Activated CD4-positive, CD25-positive, alpha-beta regulatory T cell treated with anti-CD3 and anti-CD28 coated beads, Interleukin-2, amount 50 U/mL, for 72 hours (primary cell): ENCODE results near the gene TPX2.
"Not testable (repeated sequence)": the region's sequence is repeated elsewhere in the genome, so short reads cannot be mapped to it uniquely, and the experiment has no call there.

ENCODE experiments used
- DNase-seq: peaks from one replicate; pipeline ENCODE4 v3.0.0; 2021

Gene TPX2

DNA sequence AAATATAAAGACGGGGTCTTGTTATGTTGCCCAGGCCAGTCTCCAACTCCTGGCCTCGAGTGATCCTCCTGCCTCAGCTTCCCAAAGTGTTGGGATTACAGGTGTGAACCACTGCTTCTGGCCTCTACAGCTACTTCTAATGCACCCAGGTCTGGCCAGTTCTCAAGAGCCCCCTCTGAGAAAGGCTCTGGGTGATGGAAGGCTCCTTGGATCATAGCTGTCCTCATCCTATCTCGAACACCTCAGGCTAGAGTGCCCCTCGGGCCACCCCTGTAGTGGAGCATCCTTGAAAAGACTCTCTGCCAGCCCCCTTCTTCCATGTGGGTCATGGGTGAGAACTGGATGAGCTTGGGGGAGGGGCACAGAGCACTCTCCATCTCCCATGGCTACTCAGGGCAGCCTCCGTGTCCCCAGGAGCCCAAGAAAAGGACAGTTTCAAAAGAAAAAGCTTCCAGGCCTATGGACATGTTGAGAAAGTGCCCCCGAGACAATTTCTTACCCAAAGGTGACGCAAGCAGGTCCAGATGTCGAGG, 79.4 kb downstream of the TPX2 start:
- DNase-seq, result no peak

DNA sequence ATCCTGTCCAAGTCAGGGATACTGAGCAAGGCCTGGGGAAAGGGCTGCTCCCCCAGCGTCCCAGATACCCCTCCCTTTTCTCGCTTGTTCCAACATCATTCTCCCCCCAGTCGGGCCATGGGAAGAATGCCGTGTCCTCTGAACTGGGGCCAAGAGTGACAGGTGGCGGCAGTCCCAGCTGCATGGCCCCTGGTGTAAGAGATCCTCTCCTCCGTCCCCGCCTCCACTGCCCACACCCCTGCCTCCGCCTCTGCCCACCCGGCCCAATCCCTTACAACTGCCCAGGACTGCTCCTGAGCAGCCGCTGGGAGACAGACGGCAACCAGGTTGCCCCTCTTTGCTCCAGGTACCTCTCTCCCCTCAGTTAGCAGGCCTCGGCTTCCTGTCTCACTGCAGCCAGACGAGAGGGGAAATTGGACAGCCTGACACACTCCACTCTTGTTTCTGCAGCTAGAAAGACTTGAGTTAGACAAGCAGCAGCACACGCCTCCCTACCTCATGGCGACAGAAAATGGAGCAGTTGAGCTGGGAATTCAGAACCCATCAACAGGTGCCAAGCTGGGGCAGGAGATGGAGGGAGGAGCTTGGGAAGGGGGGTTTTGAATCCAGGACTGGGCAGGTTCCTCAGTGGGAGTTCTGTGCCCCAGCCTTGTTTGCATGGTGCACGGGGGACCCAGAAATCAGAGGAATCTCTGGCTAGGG, 80.1 kb downstream of the TPX2 start, which contains the start of gene MYLK2:
Gene MYLK2, plus strand, starts transcription at position 274 of the 702 bp plus-strand sequence. Its CDS starts 225 bp downstream, at position 499.
- DNase-seq, result no peak

DNA sequence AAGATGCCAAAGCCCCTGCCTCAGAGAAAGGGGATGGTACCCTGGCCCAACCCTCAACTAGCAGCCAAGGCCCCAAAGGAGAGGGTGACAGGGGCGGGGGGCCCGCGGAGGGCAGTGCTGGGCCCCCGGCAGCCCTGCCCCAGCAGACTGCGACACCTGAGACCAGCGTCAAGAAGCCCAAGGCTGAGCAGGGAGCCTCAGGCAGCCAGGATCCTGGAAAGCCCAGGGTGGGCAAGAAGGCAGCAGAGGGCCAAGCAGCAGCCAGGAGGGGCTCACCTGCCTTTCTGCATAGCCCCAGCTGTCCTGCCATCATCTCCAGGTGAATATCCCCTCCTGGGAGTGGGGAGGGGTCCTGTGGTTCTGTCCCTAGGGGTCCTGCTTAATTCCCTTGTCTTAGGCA, 81.1 kb downstream of the TPX2 start:
- DNase-seq, result no peak

DNA sequence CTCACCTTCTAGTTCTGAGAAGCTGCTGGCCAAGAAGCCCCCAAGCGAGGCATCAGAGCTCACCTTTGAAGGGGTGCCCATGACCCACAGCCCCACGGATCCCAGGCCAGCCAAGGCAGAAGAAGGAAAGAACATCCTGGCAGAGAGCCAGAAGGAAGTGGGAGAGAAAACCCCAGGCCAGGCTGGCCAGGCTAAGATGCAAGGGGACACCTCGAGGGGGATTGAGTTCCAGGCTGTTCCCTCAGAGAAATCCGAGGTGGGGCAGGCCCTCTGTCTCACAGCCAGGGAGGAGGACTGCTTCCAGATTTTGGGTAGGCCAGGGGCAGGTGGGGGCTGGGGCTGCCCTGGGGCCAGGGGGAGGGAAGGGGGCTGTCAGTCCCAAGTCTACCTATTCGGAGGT, 82.3 kb downstream of the TPX2 start:
- DNase-seq, result no peak

DNA sequence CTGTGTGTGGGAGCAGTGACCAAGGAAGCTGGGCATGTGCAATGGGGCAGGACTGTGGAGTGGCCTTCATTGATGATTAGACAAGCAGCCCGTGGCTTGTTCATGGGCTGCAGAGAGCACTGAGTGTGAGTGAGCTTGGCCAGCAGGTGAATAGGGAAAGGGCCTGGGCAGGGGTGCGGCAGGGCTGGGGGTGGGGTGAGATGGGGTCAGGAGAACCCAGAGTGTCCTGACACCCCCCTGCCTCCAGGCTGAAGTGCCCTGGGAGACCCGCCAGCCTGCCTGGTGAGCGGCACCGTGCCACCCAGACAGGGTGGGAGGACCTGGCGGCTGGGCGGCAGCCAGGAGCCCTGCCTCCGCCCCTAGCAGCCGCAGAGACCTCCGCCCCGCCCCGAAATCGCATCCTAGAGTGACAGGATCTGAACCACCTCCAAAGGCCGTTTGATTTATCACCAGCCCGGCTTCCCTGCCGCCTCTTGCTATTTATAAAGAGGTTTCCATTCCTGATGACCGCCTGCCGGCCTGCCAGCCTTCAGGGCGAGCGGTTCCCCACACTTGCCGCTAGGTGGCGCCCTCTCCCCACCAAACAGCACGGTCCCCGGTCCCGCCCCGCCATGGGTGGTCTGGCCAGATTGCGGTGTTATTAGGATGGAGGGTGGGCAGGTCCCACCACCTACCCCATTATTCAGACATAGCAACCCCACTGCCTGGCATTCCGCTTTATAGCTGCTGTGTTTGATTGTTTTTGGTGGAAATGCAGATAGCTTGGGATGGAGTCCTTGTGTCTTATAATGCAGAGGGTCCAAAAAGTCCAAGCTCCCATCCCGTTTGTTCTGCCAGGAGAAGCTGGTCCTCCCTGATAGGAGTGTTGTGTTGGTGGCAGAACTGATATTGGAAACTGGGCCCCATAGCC, 83.6 kb downstream of the TPX2 start:
- DNase-seq, result peak; percentile 82

DNA sequence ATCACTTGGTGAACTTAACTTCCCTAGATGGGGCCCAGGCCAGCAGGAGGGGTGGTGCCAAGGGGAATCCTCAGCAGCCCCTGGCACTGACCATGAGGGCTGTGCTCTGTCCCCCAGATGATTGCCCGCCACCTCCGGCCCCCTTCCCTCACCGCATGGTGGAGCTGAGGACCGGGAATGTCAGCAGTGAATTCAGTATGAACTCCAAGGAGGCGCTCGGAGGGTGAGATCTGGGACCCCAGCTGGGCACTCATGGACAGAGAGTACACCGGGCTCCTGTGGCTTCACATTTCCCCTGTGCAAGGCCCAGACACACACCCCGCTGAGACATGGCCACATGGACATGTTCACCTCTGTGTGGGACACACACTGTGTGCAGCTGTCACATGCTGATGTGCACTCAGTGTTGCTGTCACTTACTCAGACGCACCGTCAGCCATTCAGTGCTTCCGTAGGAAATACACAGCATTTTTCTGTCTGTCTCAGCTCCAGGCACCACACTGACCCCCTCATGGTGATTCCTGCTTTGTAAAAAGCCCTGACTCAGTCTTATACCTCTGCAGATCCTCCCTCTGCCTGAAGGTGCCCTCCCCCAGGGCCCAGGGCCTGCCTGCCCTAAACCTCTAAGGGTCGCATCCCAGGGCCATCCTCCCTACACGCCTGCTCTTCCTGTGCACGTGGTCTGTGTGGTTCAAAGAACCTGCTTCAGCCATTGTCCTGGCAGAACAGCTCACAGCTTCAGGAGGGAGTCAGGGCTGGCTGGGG, 84.5 kb downstream of the TPX2 start:
- DNase-seq, result no peak

DNA sequence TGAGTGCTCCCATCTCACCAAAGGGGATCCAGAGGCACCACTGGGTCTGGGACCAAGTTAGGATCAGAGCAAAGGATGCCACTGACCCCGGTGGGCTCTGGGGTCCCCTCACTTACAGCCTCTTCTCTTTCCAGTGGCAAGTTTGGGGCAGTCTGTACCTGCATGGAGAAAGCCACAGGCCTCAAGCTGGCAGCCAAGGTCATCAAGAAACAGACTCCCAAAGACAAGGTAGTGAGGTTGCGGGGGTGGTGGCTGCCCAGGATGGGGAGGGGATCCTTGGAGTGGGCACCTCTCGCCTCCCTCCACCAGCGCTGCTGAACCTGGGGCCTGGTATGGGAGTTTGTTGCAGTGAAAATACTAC, 85.0 kb downstream of the TPX2 start:
- DNase-seq, result no peak

DNA sequence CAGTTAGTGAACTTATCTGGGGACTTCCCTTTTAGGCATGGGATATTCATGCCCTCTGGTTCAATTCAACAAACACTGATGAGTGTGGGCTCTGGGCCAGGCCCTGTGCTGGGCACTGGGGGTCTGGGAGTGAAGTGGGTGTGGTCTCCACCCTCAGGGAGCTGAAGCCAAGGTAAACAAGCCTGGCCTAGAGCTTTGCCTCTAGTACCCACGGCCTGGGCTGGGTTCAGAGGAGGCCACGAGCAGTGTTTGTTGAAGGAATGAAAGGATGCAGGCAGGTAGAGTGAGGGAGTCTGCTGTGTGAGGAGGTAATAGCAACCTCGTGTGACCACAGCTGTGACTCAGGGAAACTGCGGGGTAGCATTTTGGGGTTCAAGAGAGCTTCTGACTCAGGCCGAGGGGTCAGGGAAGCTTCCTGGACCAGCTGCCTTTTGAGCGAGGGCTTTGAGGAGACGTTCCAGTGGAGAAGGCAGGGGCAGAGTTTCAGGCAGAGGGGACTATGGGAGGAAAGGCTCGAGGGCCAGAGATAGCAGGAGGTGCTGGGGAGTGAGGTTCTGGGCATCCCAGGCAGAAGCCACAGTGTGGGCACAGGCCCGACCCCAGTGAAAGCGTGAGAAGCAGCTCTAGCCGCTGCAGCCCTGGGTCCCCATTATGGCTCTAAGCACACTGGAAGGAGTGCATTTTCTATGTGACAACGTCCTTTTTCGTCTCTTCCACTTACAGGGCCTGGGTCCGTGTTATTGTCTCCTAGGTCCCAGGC, 85.6 kb downstream of the TPX2 start:
- no peak for DNase-seq

DNA sequence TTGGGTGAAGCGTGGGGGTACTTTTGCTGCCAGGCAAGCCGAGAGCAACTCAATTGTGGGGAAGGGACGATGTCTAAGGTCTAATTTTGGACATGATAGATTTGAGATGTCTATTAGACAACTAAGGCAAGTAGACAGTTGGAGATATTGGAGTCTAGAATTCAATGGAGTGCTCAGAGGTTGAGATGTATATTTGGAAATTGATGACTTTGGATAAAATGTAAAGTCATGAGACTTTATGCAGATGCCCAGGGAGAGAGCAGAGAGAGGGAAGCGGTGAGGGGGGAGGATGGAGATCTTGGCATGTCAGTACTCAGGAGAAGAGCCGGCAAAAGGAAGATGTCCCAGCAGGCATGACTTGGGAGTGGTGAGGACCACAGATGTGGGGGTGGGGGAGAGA, 87.0 kb downstream of the TPX2 start:
- no peak for DNase-seq

DNA sequence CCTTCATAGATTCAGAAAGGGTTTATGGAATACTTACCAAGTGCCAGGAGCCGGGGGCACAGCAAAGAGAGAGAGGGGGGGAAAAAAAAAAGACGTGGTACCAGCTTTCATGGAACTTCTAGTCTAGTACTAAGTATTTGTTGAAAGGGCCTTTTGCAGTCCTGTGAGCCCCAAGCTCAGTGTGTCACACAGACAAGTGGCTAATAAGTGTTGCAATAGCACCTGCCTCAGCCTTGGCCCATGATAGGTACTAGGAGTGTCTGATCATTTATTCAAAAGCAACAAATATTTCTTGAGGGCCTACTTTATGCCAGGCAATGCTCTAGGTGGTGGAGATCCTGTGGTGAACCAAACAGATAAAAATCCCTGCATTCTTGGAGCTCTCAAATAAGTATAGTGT, 88.0 kb downstream of the TPX2 start:
- no peak for DNase-seq

DNA sequence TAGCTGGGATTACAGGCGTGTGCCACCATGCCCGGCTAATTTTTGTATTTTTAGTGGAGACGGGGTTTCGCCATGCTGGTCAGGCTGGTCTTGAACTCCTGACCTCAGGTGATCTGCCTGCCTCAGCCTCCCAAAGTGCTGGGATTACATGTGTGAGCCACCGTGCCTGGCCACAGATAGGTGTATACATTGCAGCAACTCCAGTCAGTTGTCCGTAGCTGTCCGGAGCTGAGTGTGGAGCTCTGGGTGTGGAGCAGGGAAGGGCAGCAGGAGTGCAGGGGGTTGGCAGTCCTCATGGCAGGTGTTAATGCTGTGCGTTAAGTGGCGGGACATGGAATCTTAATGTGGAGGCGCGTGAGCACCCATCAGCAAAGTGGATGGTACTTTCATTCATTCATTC, 88.9 kb downstream of the TPX2 start:
- DNase-seq, result not testable (repeated sequence)

DNA sequence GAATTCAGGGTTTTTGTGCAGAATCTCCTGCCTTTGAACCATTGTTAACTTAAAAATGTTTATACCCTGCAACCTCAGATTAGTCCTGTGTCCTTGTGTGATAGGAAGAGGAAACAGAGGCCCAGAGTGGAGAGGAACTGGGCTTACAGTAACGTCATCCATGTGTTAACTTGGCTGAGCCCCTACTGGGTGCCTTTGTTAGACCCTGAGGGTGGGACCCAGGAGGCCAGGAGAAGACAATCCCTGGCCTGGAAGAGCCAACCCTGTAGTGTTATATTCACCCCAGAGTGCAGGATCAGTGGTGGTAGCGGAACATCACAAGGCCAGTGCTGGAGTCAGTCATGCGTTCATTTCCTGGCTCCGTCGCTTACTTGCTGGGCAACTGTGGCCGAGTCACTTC, 90.6 kb downstream of the TPX2 start:
- DNase-seq, result no peak

DNA sequence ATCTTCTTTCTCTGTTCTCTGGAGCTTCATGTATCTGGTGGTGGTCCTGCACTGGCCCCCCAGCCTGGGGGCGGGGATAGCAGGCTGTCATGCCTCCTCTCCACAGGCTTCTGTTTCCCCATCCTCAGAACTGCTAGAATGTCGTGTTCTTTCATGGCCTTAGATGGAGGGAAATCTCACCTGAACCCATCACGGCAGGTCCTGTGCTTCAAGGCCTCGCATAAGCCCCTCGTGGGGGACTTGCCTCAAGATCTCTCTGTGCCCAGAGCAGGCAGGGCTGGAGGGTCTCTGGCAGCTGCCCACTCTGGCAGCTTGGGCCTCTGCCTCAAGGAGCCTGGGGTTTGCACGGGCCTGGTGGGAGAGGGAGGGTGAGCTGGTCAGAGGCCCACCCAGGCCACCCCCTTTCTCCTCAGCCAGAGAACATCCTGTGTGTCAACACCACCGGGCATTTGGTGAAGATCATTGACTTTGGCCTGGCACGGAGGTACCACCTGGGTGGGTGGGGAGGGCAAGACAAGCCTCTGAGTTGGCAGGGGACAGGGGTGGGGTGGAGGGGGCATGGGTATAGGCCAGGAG, 91.4 kb downstream of the TPX2 start:
- no peak for DNase-seq

DNA sequence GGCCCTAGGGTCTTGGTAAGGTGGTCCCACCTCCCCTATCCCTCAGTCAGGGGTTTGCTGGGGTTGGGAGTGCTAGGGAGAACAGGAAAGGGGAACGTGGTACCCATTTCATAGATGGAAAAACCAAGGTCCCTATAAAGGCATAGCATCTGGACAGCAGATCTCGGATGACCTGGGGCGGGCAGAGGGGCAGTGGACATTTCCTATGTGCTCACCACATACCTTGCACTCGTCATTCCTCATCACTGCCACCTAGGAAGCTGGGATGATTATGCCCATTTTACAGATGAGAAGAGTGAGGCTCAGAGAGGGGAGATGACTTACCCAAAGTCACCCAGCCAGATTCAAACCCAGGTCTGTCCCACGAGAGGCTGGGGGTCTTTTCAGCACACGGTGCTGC, 92.1 kb downstream of the TPX2 start:
- no peak for DNase-seq

DNA sequence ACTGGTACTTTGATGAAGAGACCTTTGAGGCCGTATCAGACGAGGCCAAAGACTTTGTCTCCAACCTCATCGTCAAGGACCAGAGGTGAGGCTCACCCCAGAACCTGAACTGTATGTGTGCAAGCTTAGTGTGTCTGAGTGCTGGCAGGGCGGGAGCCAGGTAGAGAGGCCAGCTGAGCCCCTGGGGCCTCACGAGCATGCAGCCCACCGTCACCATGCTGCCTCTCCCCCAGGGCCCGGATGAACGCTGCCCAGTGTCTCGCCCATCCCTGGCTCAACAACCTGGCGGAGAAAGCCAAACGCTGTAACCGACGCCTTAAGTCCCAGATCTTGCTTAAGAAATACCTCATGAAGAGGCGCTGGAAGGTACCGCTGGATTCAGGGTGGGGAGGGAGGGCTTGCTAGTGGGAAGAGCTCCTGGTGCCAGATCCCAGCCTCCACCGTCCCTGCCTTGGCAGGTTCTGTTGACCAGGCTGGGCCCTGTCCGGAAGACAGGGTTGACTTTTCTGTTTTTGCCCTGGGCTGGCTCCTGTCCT, 92.7 kb downstream of the TPX2 start:
- no peak for DNase-seq

DNA sequence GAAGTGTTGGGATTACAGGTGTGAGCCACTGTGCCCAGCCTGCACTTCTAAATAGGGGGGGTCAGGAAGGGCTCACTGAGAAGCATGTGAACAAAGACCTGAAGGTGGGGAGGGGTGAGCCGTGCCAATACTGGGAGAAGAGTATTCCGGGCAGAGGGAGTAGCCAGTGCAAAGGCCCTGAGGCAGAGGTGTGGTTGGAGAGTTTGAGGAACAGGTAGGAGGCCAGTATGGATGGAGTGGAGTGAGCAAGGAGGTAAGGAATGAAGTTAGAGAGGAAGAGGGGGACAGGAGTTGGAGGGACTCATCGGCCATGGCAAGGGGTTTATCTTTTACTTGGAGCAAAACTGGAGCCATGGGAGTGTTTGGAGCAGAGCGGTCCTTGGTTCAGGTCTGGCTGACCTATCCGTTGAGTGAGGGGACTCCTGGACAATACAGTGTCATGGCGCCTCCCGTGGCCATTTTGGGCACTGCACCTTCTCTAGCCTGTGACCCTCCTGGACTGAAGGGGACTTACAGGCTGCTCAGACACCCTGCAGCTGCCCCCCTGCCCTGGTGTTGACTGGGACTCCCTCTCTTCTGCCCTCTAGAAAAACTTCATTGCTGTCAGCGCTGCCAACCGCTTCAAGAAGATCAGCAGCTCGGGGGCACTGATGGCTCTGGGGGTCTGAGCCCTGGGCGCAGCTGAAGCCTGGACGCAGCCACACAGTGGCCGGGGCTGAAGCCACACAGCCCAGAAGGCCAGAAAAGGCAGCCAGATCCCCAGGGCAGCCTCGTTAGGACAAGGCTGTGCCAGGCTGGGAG, 94.2 kb downstream of the TPX2 start:
- DNase-seq, result peak; percentile 78

DNA sequence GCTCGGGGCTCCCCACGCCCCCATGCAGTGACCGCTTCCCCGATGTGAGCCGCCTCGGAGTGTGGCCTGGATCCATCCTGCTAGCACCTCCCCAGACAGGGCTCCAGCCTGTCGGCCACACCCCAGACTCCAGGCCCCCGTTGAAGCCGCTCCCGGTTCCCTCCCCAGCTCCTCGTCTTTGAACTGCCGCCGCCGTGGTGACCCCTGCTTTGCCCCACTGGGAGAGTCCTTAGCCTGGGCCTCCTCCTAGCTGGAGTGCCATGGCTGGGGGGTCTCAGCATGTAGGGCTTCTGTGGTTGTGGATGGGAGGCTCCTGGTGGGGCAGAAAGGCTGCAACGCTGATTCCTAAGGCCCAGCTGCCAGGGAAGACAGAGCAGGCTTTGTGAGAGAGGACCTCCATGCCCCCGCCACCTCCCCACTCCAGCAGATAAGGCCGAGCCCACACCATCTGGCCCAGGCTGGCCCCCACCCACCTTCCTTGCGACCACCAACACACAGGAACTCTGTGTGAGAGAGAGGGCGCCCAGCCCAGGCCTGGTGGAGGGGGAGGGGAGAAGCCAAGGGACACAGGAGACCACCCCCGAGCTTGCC, 94.9 kb downstream of the TPX2 start:
- no peak for DNase-seq

DNA sequence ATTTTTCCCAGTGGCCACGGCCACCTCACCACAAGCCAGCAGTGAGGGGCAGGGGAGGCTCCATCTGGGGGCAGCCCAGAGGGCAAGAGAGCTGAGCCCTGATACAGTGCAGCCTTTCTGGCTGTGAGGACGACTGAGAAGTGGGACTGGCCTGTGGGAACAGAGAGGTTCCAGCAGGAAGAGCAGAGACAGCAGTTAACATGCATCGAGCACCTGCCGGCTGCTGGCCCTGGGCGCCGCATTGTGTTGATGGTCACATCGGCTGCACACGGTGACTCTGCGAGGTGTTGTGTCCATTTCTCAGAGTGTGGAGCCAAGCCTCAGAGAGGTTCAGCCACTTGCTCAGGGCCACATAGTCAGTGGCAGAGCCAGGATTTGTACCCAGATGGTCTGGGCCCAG, 96.5 kb downstream of the TPX2 start:
- DNase-seq, result no peak

DNA sequence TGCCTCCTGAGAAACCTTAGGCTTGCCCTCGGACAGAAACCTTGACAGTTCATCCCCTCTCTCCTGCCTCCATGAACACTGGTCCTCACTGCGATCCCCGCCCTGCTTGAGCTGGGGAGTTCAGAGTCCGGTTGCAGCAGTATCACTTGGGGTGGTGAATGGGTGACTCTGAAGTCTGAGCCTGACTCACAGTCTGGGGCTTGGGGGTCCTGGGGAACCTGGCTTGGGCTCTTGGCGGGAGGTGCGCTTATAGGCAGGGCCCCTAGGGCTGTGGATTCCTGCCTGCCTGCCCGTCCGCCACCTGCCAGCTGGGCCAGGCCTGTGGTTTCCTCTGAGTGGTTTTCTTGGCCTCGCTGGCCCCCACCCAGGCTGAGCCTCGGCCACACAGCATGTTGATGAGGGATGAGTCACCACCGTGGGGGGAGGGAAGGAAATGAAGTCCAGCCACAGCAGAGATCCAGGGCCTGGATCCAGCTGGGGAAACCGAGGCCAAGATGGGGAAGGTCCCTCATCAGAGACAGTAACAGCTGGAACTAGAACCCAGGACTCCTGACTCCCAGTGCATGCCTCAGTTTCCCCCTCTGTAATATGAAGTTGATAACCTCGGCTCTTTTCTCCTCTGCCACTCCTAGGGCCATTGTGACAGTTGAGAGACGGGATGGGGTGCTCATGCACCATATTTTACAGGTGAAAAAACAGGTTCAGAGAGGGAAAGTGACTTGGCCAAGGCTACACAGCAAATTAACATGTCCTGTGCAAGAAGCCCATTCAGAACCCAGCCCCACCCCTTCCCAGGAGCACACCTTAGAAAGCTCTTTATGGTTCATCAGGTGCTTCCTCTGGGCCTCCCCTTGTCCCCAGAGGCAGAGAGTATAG, 97.1 kb downstream of the TPX2 start:
- peak; percentile 54 for DNase-seq
